SU-DHL-6 (cell line): ENCODE measurements around the gene SCML2.

Experiments used
- EZH2phosphoT487 ChIP-seq: fragments of 200-600 bp; sonication (generic), shearing (Covaris generic); conservative IDR thresholded peaks from 2 replicates; pipeline ENCODE4 v1.6.1; 2018; ENCODE audit warnings: mild to moderate bottlenecking, antibody characterized with exemption, low read length, moderate library complexity, mixed read lengths
- TF ChIP-seq, protein P1 (sequence below): fragments of 200-600 bp; sonication (generic); IDR thresholded peaks from one replicate; pipeline ENCODE4 v1.5.1; 2017; ENCODE audit warnings: antibody characterized with exemption, mild to moderate bottlenecking, low read length, moderate library complexity; ENCODE audit not compliant: insufficient read depth, poor library complexity, severe bottlenecking

DNA sequence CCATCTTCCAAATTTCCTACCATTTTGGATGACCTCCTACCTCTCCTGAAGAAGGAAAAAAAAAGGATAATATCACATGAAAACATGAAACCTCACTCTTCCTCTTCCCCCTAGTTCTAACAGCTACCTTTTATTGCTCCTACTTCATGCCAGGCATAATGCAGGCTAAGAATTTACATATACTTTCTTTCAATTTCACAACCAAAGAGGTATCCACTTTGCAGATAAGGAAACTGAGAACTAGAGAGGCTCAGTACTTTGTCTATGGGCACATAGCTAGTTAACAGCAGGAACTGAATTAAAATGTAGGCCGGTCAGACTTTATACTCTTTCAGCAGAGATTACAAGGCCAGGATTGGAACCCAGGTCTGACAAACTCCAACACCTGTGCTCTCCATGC, 99.4 kb downstream of the SCML2 start:
- TF ChIP-seq, protein P1, sequence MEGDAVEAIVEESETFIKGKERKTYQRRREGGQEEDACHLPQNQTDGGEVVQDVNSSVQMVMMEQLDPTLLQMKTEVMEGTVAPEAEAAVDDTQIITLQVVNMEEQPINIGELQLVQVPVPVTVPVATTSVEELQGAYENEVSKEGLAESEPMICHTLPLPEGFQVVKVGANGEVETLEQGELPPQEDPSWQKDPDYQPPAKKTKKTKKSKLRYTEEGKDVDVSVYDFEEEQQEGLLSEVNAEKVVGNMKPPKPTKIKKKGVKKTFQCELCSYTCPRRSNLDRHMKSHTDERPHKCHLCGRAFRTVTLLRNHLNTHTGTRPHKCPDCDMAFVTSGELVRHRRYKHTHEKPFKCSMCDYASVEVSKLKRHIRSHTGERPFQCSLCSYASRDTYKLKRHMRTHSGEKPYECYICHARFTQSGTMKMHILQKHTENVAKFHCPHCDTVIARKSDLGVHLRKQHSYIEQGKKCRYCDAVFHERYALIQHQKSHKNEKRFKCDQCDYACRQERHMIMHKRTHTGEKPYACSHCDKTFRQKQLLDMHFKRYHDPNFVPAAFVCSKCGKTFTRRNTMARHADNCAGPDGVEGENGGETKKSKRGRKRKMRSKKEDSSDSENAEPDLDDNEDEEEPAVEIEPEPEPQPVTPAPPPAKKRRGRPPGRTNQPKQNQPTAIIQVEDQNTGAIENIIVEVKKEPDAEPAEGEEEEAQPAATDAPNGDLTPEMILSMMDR = no peak
- no peak for TF ChIP-seq EZH2phosphoT487
